ENCODE data around the gene CDC42EP1. TPM values are rescaled to one million over a fixed set of nuclear protein-coding genes. Genes with fewer than 3 reads are reported as not detected.

Gene CDC42EP1
- total RNA-seq, 4 donors from 2014 or later = 44.4 to 80.1 (median 70.5) TPM

DNA sequence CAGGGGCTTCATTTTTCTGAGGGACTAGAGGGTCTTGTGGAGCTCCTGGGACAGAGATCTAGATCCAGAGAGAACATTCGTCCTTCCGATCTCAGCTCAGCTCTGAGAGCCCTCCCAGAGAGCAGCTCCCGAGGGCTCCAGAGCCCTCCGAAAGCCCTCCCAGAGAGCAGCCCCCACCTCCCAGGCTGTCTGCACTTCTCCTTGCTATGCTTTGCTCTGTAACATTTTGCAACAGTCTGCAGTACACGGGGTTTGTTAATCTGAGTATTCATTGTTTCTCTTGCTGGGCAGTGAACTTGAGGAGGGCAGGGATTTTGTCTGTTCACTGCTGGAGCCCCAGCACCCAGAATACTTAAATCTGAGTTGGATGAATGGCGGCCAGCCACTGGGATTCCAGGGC lies 50.9 kb downstream of the CDC42EP1 start:
- DNase-seq (ENCODE audit: low spot score in 2 of 2) = no peak
- TF ChIP-seq, protein P1, sequence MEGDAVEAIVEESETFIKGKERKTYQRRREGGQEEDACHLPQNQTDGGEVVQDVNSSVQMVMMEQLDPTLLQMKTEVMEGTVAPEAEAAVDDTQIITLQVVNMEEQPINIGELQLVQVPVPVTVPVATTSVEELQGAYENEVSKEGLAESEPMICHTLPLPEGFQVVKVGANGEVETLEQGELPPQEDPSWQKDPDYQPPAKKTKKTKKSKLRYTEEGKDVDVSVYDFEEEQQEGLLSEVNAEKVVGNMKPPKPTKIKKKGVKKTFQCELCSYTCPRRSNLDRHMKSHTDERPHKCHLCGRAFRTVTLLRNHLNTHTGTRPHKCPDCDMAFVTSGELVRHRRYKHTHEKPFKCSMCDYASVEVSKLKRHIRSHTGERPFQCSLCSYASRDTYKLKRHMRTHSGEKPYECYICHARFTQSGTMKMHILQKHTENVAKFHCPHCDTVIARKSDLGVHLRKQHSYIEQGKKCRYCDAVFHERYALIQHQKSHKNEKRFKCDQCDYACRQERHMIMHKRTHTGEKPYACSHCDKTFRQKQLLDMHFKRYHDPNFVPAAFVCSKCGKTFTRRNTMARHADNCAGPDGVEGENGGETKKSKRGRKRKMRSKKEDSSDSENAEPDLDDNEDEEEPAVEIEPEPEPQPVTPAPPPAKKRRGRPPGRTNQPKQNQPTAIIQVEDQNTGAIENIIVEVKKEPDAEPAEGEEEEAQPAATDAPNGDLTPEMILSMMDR (IDR thresholded peaks at IDR 0.05) = no peak
- no peak for TF ChIP-seq POLR2A (IDR thresholded peaks at IDR 0.05)
- intact Hi-C loops (cut with DNase I; ENCODE audit: low total_unique reads) = no loop called here
- 66 to 83% methylated on average over 6 of the region's 6 CpGs for WGBS, 2 donors
- H3K4me3 ChIP-seq (ENCODE audit: low read depth, poor library complexity, severe bottlenecking) = no peak overlapping the region

DNA sequence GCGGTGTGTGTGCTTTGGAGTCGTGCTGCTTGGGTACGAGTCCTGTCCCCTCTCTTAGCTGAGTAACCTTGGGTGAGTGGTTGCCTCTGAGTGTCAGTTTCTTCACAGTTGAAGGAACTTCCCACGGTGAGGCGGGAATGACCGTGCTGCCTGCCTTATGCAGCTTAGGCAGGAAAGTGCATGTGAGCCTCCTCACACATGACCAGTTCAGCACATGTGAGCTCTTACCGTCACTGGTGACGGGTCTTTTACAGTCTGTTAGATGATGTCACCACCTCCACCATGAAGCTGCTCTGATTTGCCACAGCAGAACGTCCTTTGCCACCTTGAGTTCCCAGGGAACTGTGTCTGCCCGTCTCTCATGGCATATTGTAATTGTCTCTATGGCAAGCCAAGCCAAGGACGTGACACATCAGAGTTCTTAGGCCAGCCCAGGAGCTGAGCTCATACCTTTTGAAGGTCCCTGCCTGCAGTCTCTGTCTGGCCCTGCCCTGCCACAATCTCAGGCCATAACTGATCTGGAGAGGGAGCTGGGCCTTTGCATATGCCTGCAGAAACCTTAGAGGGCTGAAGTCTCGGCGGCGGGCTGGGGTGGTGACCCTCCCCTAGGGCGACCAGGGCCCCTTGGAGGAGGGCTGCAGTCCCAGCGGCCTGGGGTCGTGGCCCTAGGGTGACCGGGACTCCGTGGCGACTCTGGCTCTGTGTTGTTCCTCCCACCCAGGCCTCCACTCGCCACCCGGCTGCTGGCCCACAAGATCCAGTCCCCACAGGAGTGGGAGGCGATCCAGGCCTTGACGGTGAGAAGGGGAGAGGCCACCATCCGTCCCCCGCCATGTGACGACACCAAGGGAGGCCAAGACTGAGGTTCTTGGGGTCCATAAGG lies 56.2 kb downstream of the CDC42EP1 start:
- H3K4me3 ChIP-seq (ENCODE audit: low read depth, poor library complexity, severe bottlenecking) = no peak overlapping the region
- TF ChIP-seq, protein P1 (IDR thresholded peaks at IDR 0.05) = no peak
- no peak for DNase-seq (ENCODE audit: low spot score in 2 of 2)
- 84 to 85% methylated on average over 19 to 21 of the region's 27 CpGs for WGBS, 2 donors
- intact Hi-C loops (cut with DNase I; ENCODE audit: low total_unique reads) = no loop called here

DNA sequence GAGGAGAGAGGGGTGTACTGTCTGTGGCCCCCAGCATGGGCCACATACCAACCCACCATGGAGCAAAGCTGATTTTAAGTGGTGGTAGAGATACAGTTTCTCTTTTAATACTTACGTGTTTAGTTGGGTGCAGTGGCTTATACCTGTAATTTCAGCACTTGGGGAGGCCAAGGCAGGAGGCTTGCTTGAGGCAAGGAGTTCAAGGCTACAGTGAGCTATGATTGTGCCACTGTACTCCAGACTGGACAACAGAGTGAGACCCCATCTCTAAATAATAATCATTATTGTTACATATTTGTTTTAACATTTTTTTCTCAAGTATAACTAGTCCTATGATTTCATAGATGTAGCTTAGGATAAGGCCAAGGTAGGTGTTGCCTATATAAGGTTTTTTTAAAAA lies 57.2 kb downstream of the CDC42EP1 start:
- 88 to 93% methylated on average over 1 of the region's 1 CpG for WGBS, 2 donors

DNA sequence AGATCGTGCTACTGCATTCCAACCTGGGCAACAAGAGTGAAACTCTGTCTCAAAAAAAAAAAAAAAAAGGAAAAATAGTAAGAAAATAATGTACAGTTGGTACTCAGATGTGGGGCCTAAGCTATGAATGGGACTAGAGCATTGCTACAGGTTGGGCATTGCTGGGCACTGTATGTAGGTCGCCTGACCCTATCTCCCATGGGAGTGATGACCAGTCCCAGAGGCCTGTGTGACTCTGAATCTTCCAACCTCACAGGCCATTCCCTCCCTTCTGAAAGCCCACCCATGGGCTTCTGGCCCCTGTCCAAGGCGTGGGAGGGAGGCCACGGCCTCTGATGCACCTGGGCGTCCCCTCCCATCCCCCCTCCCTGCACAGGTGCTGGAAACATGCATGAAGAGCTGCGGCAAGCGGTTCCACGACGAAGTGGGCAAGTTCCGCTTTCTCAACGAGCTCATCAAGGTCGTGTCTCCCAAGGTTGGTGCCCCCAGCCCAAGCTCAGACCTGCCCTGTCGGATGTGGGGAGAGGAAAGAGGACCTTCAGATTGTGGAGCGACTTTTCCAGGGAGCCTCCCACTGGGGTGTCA lies 57.9 kb downstream of the CDC42EP1 start:
- intact Hi-C loops (cut with DNase I; ENCODE audit: low total_unique reads) = no loop called here
- no peak overlapping the region for H3K4me3 ChIP-seq (ENCODE audit: low read depth, poor library complexity, severe bottlenecking)
- TF ChIP-seq, protein P1 (IDR thresholded peaks at IDR 0.05) = no peak
- no peak for TF ChIP-seq POLR2A (IDR thresholded peaks at IDR 0.05)
- 88 to 90% methylated on average over 14 of the region's 14 CpGs for WGBS, 2 donors
- no peak for DNase-seq (ENCODE audit: low spot score in 2 of 2)

More for the DNA sequence above, 57.2 kb downstream of the CDC42EP1 start:
- no peak overlapping the region for H3K4me3 ChIP-seq (ENCODE audit: low read depth, poor library complexity, severe bottlenecking)
- no peak for DNase-seq (ENCODE audit: low spot score in 2 of 2)
- intact Hi-C loops (cut with DNase I; ENCODE audit: low total_unique reads) = no loop called here
- TF ChIP-seq POLR2A (IDR thresholded peaks at IDR 0.05) = no peak
- TF ChIP-seq, protein P1 (IDR thresholded peaks at IDR 0.05) = no peak

DNA sequence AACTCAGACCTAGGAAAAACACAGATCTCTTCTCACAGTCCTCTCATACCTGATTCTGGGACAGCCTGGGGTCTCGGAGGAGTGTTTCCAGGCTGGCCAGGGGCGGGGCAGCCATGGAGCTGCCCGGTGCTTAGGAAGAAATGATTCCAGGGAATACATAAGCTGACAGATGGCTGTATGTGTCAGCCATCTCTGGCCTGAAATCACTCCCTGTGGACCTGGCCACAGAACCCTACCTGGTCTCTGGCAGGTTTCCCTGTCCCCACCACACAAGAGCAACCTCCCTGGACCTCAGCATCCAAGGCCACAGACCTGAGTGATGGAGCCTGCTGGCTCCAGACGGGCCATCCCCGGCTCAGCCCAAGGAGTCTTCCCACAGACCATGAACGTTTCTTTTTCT lies 58.4 kb downstream of the CDC42EP1 start:
- no peak overlapping the region for H3K4me3 ChIP-seq (ENCODE audit: low read depth, poor library complexity, severe bottlenecking)
- WGBS, 2 donors = 91 to 97% methylated on average over 6 of the region's 6 CpGs
- TF ChIP-seq, protein P1 (IDR thresholded peaks at IDR 0.05) = no peak
- no peak for TF ChIP-seq POLR2A (IDR thresholded peaks at IDR 0.05)
- intact Hi-C loops (cut with DNase I; ENCODE audit: low total_unique reads) = no loop called here
- DNase-seq (ENCODE audit: low spot score in 2 of 2) = no peak

Other genes with a start within 250 kb of the CDC42EP1 start
- gene ELFN2, start 133.0 kb upstream of the CDC42EP1 start, total RNA-seq = 1 to 10 TPM in 2 of 4 donors, under 1 TPM in 2; 0.26 to 1.5 (median 0.82) TPM
- 10 to 100 TPM in 1 of 4 donors, 1 to 10 TPM in 3; 5.7 to 13.0 (median 6.3) TPM for gene MFNG, start 74.1 kb upstream of the CDC42EP1 start, total RNA-seq
- gene CARD10, start 41.1 kb upstream of the CDC42EP1 start, total RNA-seq = 10 to 100 TPM; 13.2 to 22.5 (median 18.6) TPM
- gene LGALS2, start 19.6 kb downstream of the CDC42EP1 start, total RNA-seq = 1 to 10 TPM in 1 of 4 donors, not detected in 3; 1.4 TPM
- gene GGA1, start 48.4 kb downstream of the CDC42EP1 start, total RNA-seq = 10 to 100 TPM; 50.3 to 66.0 (median 53.6) TPM
- gene SH3BP1, start 79.2 kb downstream of the CDC42EP1 start, total RNA-seq = 10 to 100 TPM; 29.1 to 83.3 (median 60.3) TPM
- 1 to 10 TPM; 1.8 to 4.6 (median 3.2) TPM for gene PDXP, start 98.2 kb downstream of the CDC42EP1 start, total RNA-seq
- 100 to 1,000 TPM; 110 to 347 (median 232) TPM for gene LGALS1, start 115.2 kb downstream of the CDC42EP1 start, total RNA-seq
- 10 to 100 TPM; 24.3 to 72.3 (median 36.1) TPM for gene NOL12, start 125.9 kb downstream of the CDC42EP1 start, total RNA-seq
- gene TRIOBP, start 136.6 kb downstream of the CDC42EP1 start, total RNA-seq = 10 to 100 TPM; 45.3 to 86.4 (median 65.1) TPM
- 10 to 100 TPM; 12.5 to 20.4 (median 16.2) TPM for gene GCAT, start 247.5 kb downstream of the CDC42EP1 start, total RNA-seq